Measurements from ENCODE around the gene CMSS1.

Gene CMSS1

DNA sequence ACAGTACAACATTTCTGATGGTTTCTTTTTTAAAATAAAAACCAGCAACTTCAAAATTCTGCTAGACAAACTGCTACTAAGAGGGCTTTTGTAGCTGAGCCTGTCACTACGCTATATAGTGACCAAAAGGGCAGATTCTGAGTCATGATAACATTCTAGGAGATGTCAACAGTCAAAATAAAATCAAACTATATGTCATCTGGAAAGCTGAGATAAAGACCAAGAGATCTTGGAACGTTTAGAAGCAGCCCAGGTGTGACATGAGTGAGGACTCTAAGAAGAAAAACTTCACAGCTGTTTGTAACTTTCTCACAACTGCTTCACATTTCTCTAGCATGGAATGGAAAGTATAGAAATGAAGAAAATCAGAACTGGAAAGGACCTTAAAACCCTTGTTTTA is 212.0 kb downstream of the CMSS1 start:
- no peak overlapping the region for H3K27ac Mint-ChIP-seq
- no peaks in the 10 kb centered on the region for H3K9me3 Mint-ChIP-seq
- peaks cover 4% of the 10 kb centered on the region for H3K36me3 Mint-ChIP-seq (ENCODE audit: low read depth)
- no peak overlapping the region for H3K4me3 Mint-ChIP-seq
- peaks cover 7% of the 10 kb centered on the region for H3K4me1 Mint-ChIP-seq (ENCODE audit: low read depth)
- H3K27me3 Mint-ChIP-seq (ENCODE audit: low read depth) = no peaks in the 10 kb centered on the region

DNA sequence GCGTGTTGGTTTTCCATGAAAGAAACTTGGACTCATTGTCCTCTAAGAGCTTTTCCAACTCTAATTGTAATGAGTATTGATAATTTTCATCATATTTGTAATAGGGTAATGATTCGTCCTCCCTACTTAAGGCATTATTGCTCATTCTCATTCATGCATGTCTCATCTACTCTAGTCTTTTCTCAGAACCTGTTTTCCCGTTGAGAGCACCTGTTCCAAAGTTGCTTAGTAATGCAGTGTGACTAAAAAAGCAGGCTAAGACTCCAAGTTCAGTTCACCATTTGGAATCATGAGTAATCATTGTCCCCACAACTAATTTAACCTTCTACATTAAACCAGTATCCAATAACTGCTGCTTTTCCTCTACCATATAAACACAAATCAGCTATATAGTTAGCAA is 212.7 kb downstream of the CMSS1 start:
- H3K36me3 Mint-ChIP-seq (ENCODE audit: low read depth) = peaks cover 4% of the 10 kb centered on the region
- H3K4me3 Mint-ChIP-seq = no peak overlapping the region
- H3K27me3 Mint-ChIP-seq (ENCODE audit: low read depth) = no peaks in the 10 kb centered on the region
- peaks cover 7% of the 10 kb centered on the region for H3K4me1 Mint-ChIP-seq (ENCODE audit: low read depth)
- H3K9me3 Mint-ChIP-seq = no peaks in the 10 kb centered on the region
- no peak overlapping the region for H3K27ac Mint-ChIP-seq

DNA sequence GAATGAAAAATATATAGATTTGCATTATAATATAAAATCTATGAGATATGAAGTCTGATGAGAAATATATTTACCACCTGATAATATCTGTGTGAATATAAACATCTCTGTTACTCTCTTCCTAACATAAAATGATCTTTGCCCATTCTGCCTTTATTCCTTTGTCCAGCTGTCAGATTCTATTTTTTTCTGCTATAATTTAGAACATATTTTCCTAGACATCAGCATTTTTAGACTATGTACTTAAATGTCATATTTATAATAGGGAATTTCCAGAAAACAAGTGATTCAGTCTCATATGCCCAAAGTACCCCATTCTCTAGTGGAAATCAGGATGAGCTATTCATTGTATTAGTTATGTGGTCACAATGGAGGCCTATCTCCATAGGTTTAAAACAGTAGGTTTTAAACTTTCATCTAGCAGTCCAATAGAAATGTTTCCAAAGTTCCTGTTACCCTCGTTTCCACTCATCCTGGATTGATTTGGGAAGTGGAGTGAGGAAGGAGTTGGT is 213.3 kb downstream of the CMSS1 start:
- H3K9me3 Mint-ChIP-seq = no peaks in the 10 kb centered on the region
- H3K27ac Mint-ChIP-seq = no peak overlapping the region
- no peaks in the 10 kb centered on the region for H3K27me3 Mint-ChIP-seq (ENCODE audit: low read depth)
- no peak overlapping the region for H3K4me3 Mint-ChIP-seq
- peaks cover 7% of the 10 kb centered on the region for H3K4me1 Mint-ChIP-seq (ENCODE audit: low read depth)
- peaks cover 4% of the 10 kb centered on the region for H3K36me3 Mint-ChIP-seq (ENCODE audit: low read depth)

DNA sequence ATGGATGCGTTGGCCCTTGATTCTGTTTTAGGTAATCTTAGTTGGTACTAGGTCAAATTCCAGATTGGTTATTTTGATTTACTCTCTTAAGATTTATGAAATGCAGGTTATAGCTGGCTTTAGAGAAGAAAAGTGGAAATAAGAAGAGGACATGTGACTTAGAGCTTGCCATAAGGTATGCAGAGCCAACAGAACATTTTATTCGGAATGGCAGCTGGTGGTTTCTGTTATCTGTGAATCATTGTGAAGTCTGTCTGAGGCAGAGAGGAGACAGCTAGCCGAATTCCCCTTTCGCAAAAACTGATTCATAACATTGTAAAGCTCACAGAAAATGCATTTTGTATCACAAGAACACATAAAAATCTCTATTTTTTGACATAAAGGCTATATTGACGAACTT is 214.6 kb downstream of the CMSS1 start:
- no peak overlapping the region for H3K4me3 Mint-ChIP-seq
- H3K27ac Mint-ChIP-seq = no peak overlapping the region
- H3K36me3 Mint-ChIP-seq (ENCODE audit: low read depth) = peaks cover 4% of the 10 kb centered on the region
- peaks cover 7% of the 10 kb centered on the region for H3K4me1 Mint-ChIP-seq (ENCODE audit: low read depth)
- no peaks in the 10 kb centered on the region for H3K27me3 Mint-ChIP-seq (ENCODE audit: low read depth)
- H3K9me3 Mint-ChIP-seq = no peaks in the 10 kb centered on the region

DNA sequence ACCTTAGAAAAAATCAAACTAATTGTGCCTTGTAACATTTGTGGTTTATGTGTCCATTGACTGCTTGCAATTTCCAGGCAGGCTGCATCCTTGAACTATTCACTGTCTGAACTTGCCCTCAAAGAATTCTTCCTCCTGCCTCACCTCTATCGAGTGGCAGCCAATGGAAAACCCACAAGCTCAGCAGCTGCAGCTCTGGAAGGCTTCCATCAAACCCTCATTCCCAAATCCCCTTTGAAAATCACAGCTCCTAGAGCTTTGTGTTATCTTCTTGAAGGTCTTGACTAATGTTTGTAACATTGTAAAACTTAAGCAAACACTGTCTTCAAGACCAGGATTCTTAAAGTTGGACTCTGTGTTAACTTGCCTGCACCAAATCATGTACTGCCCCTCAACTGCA is 215.5 kb downstream of the CMSS1 start:
- no peaks in the 10 kb centered on the region for H3K27me3 Mint-ChIP-seq (ENCODE audit: low read depth)
- H3K36me3 Mint-ChIP-seq (ENCODE audit: low read depth) = peaks cover 4% of the 10 kb centered on the region
- H3K4me1 Mint-ChIP-seq (ENCODE audit: low read depth) = peaks cover 7% of the 10 kb centered on the region
- no peaks in the 10 kb centered on the region for H3K9me3 Mint-ChIP-seq
- no peak overlapping the region for H3K27ac Mint-ChIP-seq
- no peak overlapping the region for H3K4me3 Mint-ChIP-seq

DNA sequence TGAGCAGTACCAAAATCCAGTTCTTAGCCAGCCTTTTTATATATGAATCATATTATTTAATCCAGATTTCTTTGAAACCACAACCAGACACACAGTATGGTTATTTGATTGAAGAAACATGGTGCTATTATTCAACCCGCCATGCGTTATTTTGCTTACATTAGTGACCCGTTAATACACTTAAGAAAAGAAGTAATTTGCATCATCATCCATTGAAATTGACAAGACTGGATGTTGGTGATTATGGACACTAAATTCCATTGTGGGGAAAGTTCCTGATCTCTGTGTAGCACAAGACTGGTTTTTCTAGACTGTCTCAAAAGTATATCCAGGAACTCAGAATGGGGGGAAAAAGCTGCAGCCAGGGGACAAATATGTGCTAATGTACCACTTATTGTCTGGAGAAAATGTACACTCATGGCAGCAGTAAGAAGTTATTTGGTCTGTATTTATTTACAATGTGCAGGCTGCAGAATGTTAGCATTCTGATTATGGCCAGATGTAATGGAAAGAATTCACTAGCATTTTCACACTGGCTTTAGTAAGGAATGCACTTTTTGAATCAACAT is 216.3 kb downstream of the CMSS1 start:
- Mint-ChIP-seq H3K36me3 (ENCODE audit: low read depth) (peaks cover 4% of the 10 kb centered on the region), H3K27ac (no peak overlapping the region), H3K27me3 (ENCODE audit: low read depth) (no peaks in the 10 kb centered on the region), H3K9me3 (no peaks in the 10 kb centered on the region), H3K4me1 (ENCODE audit: low read depth) (peaks cover 7% of the 10 kb centered on the region), H3K4me3 (no peak overlapping the region)

DNA sequence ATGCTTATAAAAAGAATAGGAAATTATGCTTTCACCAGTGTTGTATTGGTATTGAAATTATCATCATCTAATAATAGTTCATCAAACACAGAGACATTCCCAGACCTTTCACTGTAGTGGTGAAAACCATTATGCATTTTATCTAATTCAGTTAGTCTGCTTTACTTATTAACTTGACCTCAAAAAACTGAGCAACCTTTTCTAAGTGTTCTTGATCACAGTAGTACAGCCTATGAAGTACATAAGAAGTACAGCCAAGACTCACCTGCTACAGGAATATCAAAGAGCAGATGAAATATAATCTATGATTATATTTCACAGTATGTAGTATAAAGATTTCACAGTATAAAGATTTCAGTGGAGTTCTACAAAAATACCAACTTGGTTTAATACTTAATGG is 221.4 kb downstream of the CMSS1 start:
- Mint-ChIP-seq H3K36me3 (ENCODE audit: low read depth) (no peaks in the 10 kb centered on the region), H3K27ac (no peak overlapping the region), H3K4me1 (ENCODE audit: low read depth) (no peaks in the 10 kb centered on the region), H3K9me3 (no peaks in the 10 kb centered on the region), H3K27me3 (ENCODE audit: low read depth) (no peaks in the 10 kb centered on the region), H3K4me3 (no peak overlapping the region)

DNA sequence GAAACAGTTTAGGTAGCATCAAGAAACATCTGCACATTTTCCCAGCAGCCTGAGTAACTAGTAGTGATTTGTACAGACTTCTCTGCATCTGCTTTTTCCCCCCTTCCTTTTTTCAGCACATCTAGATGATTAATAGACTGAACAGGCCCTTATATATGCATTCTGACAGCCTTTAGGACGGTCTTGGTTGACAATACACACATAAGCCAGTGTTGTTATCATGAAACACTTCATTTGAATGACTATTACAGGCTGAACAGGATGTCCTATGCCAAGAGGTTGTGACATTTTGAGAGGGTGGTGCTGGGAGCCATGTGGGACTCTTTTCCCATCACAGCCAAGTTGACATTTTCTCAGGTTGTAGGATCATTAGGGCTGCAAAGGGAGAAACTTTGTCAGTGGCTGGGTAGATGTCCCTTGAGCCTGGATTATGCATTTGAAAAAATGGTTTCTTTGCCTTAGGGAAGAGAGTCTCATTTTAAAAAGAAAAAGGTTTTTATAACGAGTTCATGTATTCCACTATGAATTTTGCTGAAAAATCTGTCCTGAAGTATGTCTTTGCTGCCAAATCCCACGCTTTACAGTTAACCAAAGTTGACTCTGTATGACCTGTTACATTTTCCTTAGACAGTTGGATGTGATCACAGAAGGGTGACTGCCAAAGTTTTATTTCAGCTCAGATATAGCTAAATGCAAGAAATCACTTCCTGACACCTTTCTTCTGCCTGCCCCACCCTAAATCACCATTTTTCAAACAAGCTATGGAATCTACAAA is 223.0 kb downstream of the CMSS1 start:
- H3K9me3 Mint-ChIP-seq = no peaks in the 10 kb centered on the region
- no peak overlapping the region for H3K4me3 Mint-ChIP-seq
- H3K27ac Mint-ChIP-seq = no peak overlapping the region
- H3K27me3 Mint-ChIP-seq (ENCODE audit: low read depth) = no peaks in the 10 kb centered on the region
- no peaks in the 10 kb centered on the region for H3K4me1 Mint-ChIP-seq (ENCODE audit: low read depth)
- peaks cover 2% of the 10 kb centered on the region for H3K36me3 Mint-ChIP-seq (ENCODE audit: low read depth)

DNA sequence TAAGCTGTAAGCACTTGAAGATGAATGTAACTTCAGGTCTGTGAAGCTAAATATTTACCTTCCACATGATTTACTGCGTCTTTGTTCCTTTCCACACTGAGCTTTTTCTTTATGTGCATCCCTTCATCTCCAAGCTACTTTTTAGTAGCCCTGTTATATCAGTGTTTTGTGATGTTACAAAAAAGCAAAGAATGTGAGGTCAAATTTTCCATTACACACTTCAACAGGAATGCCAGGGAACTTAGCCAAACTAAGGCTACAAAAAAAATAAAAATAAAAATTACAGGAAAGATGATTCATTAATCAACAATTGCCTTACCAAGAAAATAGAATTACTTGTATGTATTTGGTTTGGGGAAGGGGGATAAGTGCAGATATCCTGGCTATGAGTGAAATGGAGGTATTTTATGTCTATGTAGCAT is 223.7 kb downstream of the CMSS1 start:
- H3K4me1 Mint-ChIP-seq (ENCODE audit: low read depth) = peaks cover under 1% of the 10 kb centered on the region
- no peak overlapping the region for H3K4me3 Mint-ChIP-seq
- H3K27me3 Mint-ChIP-seq (ENCODE audit: low read depth) = no peaks in the 10 kb centered on the region
- no peak overlapping the region for H3K27ac Mint-ChIP-seq
- peaks cover 2% of the 10 kb centered on the region for H3K36me3 Mint-ChIP-seq (ENCODE audit: low read depth)
- no peaks in the 10 kb centered on the region for H3K9me3 Mint-ChIP-seq

DNA sequence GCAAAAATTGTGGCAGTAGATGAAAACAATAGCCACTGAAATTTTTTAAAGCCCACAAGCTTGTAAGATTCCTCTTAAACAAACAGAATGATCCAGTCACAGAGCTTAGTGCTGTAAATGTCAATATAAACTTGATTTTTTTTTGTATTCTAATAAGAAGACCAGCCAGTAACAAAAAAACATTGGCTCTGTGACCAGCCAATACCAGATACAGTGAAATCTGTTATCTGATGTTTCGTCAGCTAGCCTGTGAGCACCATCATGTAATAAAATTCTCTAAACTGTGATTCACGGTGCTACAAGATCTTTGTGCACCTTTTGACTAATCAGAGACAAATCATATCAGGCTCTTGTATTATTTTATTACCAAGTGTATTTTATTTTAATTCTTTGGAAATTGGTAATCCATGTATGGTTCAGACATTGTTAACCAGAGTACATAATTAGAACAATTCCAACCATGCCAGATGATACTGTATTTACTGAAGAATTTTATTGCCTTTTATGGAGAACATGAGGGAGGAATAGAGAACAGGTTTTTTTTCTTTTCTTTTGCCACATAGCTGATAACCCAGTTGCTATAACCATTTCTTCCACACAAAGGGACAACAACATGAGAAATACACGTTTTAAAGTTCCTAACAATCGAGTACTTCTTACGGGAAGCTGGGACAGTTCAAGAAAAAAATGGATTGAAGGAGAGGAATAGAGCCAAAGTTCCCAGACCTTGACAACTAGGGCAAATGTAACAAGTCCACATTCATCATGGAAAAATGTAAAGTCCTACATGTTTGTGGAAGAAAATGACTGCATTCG is 224.7 kb downstream of the CMSS1 start:
- H3K4me3 Mint-ChIP-seq = no peak overlapping the region

DNA sequence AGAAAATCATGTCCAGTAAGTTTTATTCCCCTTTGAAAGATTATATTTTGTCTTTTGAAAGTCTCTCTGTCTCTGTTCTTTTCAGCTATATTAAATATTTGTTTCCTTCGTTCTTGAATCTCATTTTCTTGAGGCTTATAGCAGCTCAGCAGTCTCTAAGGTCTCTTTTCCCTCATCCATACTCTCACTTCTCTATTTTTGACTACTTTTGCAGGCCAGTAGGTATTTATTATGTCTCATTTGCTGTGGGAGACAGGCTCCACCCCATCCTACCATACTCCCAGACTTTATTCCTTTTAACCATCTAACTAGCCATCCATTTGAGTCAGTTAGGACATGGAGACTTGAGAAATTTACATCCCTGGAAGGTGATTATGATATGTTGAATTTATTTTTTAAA is 225.6 kb downstream of the CMSS1 start:
- Mint-ChIP-seq H3K4me3 (no peak overlapping the region), H3K36me3 (ENCODE audit: low read depth) (peaks cover 2% of the 10 kb centered on the region), H3K27ac (no peak overlapping the region), H3K27me3 (ENCODE audit: low read depth) (no peaks in the 10 kb centered on the region), H3K9me3 (no peaks in the 10 kb centered on the region), H3K4me1 (ENCODE audit: low read depth) (peaks cover 11% of the 10 kb centered on the region)

More for the DNA sequence above, 224.7 kb downstream of the CMSS1 start:
- Mint-ChIP-seq H3K27me3 (ENCODE audit: low read depth) (no peaks in the 10 kb centered on the region), H3K36me3 (ENCODE audit: low read depth) (peaks cover 2% of the 10 kb centered on the region), H3K27ac (no peak overlapping the region), H3K9me3 (no peaks in the 10 kb centered on the region), H3K4me1 (ENCODE audit: low read depth) (peaks cover 6% of the 10 kb centered on the region)

DNA sequence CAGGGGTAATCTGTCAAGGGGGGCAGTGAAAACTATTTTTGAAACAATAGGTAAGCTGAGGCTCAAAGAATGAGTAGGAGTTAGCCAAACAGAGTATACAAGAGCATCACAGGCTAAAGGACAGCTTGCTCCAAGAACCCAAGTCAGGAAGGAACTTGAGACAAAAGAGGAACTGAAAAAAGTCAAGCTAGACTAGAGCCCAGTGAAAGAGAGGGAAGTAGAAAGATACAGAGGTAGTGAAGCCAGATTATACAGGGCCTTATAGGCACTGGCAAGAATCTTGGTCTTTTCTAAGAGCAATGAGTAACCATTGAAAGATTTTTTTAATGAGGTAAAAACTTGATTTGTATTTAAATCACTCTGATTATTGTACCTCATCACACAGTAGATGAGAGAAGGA is 226.7 kb downstream of the CMSS1 start:
- no peaks in the 10 kb centered on the region for H3K9me3 Mint-ChIP-seq
- peaks cover 2% of the 10 kb centered on the region for H3K36me3 Mint-ChIP-seq (ENCODE audit: low read depth)
- no peaks in the 10 kb centered on the region for H3K27me3 Mint-ChIP-seq (ENCODE audit: low read depth)
- no peak overlapping the region for H3K27ac Mint-ChIP-seq
- no peak overlapping the region for H3K4me3 Mint-ChIP-seq
- H3K4me1 Mint-ChIP-seq (ENCODE audit: low read depth) = peaks cover 13% of the 10 kb centered on the region

DNA sequence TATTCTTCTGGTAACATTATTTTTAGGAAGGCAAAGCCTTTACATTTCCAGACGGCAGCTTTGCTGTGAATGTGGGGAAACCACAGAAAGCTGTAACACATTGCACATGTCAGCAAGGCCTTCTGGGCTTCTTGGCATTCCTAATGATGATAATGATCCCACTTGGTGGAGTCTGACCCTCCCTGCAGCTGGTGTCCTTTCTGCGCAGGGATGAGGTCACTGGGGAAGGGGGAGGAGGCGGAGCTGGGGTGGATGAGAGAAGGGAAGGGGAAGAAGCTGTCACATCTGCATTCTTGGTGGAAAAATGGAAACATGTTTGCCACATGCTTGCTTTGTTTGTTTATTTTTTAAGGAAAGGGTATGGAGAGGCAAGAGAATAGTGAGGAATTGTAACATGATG is 228.0 kb downstream of the CMSS1 start:
- no peaks in the 10 kb centered on the region for H3K9me3 Mint-ChIP-seq
- peaks cover 13% of the 10 kb centered on the region for H3K4me1 Mint-ChIP-seq (ENCODE audit: low read depth)
- no peak overlapping the region for H3K27ac Mint-ChIP-seq
- no peaks in the 10 kb centered on the region for H3K27me3 Mint-ChIP-seq (ENCODE audit: low read depth)
- H3K36me3 Mint-ChIP-seq (ENCODE audit: low read depth) = peaks cover 2% of the 10 kb centered on the region
- no peak overlapping the region for H3K4me3 Mint-ChIP-seq

DNA sequence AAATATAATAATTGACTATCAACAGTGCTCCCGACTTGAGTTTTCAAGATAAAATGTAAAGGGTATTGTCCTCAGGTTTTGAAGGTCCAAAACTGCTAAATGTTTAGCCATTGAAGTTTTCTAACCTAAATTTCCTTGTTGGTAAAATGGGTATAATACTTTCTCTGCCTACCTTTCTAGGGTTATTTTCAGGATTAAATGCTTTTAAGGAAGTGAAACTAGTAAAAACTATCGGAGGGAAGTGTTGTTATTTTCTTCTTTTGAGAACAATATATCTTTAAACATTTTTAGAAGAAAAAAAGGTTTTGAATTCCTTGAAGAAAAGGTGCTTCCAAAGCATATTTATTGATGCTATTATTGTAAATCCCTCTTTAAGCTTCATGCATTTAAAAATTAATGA is 229.3 kb downstream of the CMSS1 start:
- peaks cover 13% of the 10 kb centered on the region for H3K4me1 Mint-ChIP-seq (ENCODE audit: low read depth)
- H3K9me3 Mint-ChIP-seq = no peaks in the 10 kb centered on the region
- no peak overlapping the region for H3K4me3 Mint-ChIP-seq
- H3K36me3 Mint-ChIP-seq (ENCODE audit: low read depth) = peaks cover 2% of the 10 kb centered on the region
- no peaks in the 10 kb centered on the region for H3K27me3 Mint-ChIP-seq (ENCODE audit: low read depth)
- no peak overlapping the region for H3K27ac Mint-ChIP-seq

Data from T-helper 1 cell treated with Interleukin-12 subunit alpha and Interleukin-12 subunit beta and Interleukin-4 antibody, amounts not matched to agents 30 μg/mL and 1 μg/mL, for 36 hours (primary cell).